HUES48 (cell line): Measurements from ENCODE around the gene SLC3A2.

Experiments used
- H3K27ac ChIP-seq: one replicate; pipeline ENCODE4 v1.7.0; 2013; ENCODE audit warnings: low read depth, low read length, inconsistent platforms
- H3K27me3 ChIP-seq: 2 replicates; pipeline ENCODE4 v1.6.1; 2013; ENCODE audit warnings: mild to moderate bottlenecking, low read length; ENCODE audit not compliant: control insufficient read depth, insufficient read depth
- H3K36me3 ChIP-seq: 2 replicates; pipeline ENCODE4 v1.6.1; 2013; ENCODE audit warnings: low read length; ENCODE audit not compliant: control insufficient read depth, insufficient read depth
- H3K4me1 ChIP-seq: 2 replicates; pipeline ENCODE4 v1.6.1; 2013; ENCODE audit warnings: mild to moderate bottlenecking, low read length; ENCODE audit not compliant: control insufficient read depth, insufficient read depth
- H3K4me3 ChIP-seq: 2 replicates; pipeline ENCODE4 v1.5.1; 2013; ENCODE audit warnings: mild to moderate bottlenecking, low read depth, low read length
- H3K9ac ChIP-seq: 2 replicates; pipeline ENCODE4 v1.6.1; 2013; ENCODE audit warnings: mild to moderate bottlenecking, low read depth, low read length, moderate library complexity
- H3K9me3 ChIP-seq: 2 replicates; pipeline ENCODE4 v1.6.1; 2013; ENCODE audit warnings: low read length; ENCODE audit not compliant: control insufficient read depth, insufficient read depth

SLC3A2 gene

DNA sequence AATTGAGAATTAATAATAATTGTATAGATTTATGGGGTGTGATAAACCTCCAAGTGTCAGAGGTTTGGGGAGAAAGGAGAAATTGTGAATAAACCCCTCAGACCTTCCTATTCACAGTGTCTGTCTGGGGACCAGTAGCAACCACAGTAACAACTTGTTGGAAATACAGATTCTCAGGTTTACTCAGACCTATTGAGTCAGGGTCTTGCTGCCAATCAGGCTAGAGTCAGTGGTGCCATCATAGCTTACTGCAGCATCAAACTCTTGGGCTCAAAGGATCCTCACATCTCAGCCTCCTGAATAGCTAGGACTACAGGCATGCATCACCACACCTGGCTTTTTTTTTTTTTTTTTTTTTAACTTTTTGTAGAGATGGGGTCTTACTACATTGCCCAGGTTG is 17.3 kb downstream of the SLC3A2 start:
- Histone ChIP-seq H3K9ac (no peak overlapping the region), H3K4me1 (peaks cover 6% of the 10 kb centered on the region; the same call in 1 of the 2 replicates), H3K27ac (no peak overlapping the region), H3K27me3 (no peaks in the 10 kb centered on the region), H3K36me3 (no peaks in the 10 kb centered on the region), H3K9me3 (no peaks in the 10 kb centered on the region), H3K4me3 (no peak overlapping the region)

DNA sequence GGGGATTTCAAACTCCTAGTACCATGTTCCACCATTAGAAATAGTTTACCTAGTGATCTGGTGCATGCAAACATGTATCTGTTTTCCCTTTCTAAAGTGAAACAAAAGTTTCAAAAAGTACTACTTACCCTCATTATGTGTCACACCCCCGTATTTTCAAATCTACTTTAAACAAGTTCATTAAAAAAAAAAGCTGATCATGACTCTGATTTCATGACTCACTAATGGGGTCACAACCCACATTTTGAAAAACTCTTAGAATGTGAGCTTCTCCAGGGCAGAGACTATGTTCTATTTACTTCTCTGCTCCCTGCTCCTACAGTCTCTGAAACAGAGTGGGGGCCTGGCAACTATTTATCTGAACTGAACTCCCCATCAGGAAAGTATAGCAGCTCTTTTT is 22.2 kb downstream of the SLC3A2 start:
- Histone ChIP-seq H3K9me3 (no peaks in the 10 kb centered on the region), H3K4me3 (no peak overlapping the region), H3K27ac (no peak overlapping the region), H3K36me3 (no peaks in the 10 kb centered on the region), H3K9ac (no peak overlapping the region), H3K27me3 (0 out of 2 replicates have a peak, but pooled peaks cover 3% of the 10 kb centered on the region), H3K4me1 (no peaks in the 10 kb centered on the region)

DNA sequence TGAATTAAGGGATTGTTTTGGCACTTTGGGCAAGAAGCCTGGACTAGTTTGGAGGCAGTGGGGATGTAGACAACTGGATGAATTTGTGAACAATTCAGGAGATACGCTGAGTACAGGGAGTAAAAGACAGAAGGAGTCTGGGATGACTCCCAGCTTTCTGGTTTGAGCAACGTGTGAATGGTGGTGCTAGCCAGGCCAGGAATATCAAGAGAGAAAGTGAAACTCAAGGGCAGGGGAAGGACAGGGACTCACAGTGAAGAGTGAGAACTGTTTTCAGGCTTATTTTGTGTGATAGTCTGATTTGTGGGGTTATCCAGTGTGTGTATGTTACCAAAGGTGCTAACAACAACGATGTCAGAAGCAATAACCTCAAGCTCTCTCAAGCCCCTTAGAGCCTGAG is 24.6 kb downstream of the SLC3A2 start:
- H3K9me3 ChIP-seq = no peaks in the 10 kb centered on the region
- no peak overlapping the region for H3K9ac ChIP-seq
- H3K4me3 ChIP-seq = no peak overlapping the region
- no peak overlapping the region for H3K27ac ChIP-seq
- peaks cover 15% of the 10 kb centered on the region for H3K4me1 ChIP-seq
- 0 out of 2 replicates have a peak, but pooled peaks cover 3% of the 10 kb centered on the region for H3K27me3 ChIP-seq
- no peaks in the 10 kb centered on the region for H3K36me3 ChIP-seq

DNA sequence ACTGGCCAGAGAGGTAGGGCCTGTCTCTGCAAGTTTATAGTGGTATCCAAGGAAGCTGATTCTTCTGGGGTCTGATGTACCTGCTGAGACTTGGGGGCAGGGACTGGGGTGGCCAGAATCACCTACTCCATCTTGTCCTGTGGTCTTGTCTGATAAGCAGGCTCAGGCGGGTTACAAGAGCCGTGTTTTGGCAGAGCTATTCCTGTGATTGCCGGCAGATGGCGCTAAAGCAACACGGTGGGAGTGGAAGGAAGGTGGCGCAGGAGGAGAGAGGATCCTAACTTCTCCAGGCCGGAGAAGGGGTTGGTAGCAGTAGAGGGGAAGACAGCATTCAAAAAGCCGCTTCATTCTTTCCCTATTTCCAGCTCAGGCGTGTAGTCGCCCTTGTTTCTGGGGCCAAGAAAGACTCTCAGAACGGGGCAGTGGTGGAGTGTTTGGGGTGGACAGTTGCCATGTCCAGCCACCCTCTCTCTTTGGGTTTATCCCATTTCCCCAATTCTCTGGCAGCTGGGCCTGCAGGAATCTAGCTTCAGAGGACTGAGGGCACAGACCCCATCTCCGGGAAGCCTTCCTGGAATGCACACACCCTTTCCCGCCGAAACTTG is 25.3 kb downstream of the SLC3A2 start:
- Histone ChIP-seq H3K9ac (no peak overlapping the region), H3K4me1 (peaks cover 15% of the 10 kb centered on the region), H3K27me3 (0 out of 2 replicates have a peak, but pooled peaks cover 3% of the 10 kb centered on the region), H3K36me3 (no peaks in the 10 kb centered on the region), H3K9me3 (no peaks in the 10 kb centered on the region), H3K27ac (no peak overlapping the region), H3K4me3 (no peak overlapping the region)

DNA sequence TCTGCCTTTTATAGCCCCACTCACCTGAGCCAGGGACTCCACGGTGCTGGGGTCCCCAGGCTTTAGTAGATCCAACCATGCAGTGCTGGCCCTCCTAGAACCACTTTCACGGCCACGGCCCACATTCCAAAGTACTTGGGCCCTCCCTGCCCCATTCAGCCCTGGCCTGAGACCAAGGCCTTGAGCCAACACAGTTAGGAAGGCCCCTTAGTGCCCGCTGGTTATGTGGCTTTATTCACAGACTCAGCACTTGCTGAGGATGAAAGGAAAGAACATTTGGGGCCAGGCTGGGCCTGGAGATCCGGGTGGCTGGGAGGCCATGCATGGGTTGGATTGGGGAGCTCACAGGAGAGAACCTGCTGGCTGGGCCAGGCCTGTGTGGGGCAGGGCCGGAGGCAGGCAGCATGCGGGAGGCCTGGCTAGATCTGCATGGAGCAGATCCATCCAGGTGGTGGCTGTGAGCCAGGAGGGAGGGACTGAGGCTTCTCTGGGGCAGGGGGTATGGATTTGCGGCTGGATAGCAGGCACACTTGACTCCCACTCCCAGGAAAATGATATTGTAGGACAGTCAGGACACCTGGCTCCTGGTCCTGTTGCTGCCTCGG is 27.9 kb downstream of the SLC3A2 start:
- Histone ChIP-seq H3K36me3 (no peaks in the 10 kb centered on the region), H3K9me3 (no peaks in the 10 kb centered on the region), H3K9ac (no peak overlapping the region), H3K27me3 (0 out of 2 replicates have a peak, but pooled peaks cover 3% of the 10 kb centered on the region), H3K4me3 (no peak overlapping the region), H3K4me1 (peaks cover 15% of the 10 kb centered on the region), H3K27ac (peak overlapping the region; percentile 83)

DNA sequence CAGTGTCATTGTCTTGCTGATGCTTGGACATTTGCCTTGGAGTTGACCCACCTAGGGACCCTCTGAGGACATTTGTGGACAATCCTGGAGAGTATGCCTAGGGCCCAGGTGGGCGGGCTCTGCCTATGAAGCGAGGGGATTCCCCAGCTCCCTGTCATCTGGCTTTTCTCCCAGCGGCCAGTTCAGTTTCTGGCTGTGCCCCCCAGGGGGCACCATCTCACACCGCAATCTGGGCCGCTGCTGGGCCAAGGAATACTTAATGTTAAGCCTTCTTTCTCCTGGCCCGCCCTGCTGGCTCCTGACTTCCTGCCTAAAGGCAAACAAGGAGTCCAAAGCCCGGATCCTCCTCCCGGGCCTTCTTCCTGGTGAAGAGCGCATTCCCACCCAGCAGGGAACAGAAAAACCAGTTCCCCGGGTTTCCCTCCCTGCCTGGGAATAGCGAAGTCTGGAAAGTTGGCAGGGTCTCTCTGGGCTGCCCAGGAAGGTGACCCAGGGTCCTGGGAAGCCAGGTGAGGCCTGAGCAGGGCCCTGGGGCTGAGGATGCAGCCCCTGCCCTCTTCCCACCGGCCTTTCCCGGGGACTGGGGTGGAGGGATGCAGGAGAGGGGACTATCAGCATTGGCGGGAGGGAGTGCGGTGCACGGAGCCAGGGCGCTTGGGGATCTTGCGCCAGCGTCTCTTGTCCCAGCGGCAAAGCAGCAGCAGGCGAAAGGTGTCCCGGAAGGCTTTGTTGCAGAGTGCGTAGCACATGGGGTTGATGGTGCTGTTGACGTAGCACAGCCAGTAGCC is 28.6 kb downstream of the SLC3A2 start:
- no peaks in the 10 kb centered on the region for H3K9me3 ChIP-seq
- H3K27me3 ChIP-seq = 0 out of 2 replicates have a peak, but pooled peaks cover 3% of the 10 kb centered on the region
- peaks cover 15% of the 10 kb centered on the region for H3K4me1 ChIP-seq
- peak overlapping the region; percentile 59 for H3K9ac ChIP-seq
- H3K27ac ChIP-seq = peak overlapping the region; percentile 83
- H3K4me3 ChIP-seq = peak overlapping the region; percentile 46
- H3K36me3 ChIP-seq = no peaks in the 10 kb centered on the region

DNA sequence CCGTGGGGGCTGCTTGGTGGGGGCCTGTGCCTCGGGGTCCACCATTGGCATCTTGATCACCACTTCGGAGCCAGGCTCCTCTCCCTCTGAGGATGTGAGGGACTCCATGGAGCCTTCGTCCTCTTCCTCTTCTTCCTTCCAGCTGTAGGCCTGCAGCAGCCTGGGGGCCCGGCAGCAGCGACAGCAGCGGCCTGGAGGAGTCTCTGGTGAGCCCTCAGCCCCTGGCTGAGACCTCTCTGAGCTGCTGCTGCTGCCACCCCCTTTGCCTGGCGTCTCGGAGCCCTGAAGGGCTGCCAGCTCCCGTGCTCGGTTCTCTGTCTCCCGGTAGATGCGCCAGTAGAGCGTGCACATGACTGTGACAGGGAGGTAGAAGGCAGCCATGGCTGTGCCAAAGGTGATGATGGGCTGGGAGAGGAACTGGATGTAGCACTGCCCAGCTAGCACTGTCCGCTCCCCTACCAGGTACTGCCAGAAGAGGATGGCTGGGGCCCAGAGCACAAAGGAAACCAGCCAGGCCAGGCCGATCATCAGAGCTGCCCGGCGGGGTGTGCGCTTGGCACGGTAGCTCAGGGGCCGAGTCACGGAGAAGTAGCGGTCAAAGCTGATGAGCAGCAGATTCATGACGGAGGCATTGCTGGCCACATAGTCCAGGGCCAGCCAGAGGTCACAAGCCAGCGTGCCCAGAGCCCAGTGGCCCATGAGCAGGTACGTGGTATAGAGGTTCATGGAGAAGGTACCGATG is 29.6 kb downstream of the SLC3A2 start:
- Histone ChIP-seq H3K9me3 (no peaks in the 10 kb centered on the region), H3K27ac (no peak overlapping the region), H3K27me3 (0 out of 2 replicates have a peak, but pooled peaks cover 3% of the 10 kb centered on the region), H3K36me3 (no peaks in the 10 kb centered on the region), H3K4me1 (peaks cover 15% of the 10 kb centered on the region), H3K4me3 (no peak overlapping the region), H3K9ac (no peak overlapping the region)

DNA sequence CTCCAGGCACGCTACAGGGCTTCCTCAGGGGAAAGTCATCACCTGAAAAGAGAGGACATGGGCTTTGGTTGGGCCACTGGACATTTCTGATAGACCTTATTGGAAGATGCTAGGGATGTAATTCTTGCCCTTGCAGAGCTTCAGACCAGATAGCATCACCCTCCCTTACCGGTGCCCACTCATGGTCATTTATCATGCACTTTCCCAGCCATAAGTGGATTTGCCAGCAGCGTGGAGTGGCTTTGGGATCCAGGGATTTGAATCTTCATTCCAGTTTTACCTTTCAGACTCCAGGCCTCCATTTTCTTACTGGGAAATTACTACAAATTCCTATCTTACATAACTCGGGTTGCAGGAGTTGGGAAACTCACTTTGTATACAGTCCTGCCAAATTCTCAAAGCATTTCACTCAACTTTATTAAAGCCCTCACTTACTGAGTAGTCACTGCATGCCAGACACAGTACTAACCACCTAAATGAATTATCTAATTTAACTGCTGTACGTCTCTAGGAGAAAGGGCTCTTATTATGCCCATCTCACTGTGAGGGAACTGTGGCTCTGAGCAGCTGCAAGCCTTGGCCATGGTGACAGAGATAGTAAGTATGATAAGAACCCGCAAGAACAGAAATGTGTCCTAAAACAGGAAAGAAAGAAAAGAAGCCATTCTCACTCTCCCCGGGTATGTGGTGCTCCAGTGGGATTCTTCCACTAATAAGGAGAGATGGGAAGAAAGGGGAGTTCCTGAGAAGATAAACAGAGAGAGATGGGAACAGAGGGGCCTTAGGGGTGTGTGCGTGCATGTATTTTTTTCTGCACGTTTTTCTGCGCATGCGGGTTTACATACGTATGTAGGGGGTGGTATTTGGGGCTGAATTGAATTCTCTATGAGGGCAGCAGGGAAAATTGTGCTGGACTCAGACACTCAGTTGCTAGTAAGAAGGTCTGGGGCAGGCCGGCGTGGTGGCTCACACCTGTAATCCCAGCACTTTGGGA is 30.7 kb downstream of the SLC3A2 start:
- Histone ChIP-seq H3K27ac (no peak overlapping the region), H3K9me3 (no peaks in the 10 kb centered on the region), H3K4me1 (peaks cover 15% of the 10 kb centered on the region), H3K9ac (no peak overlapping the region), H3K27me3 (0 out of 2 replicates have a peak, but pooled peaks cover 3% of the 10 kb centered on the region), H3K36me3 (no peaks in the 10 kb centered on the region), H3K4me3 (no peak overlapping the region)

DNA sequence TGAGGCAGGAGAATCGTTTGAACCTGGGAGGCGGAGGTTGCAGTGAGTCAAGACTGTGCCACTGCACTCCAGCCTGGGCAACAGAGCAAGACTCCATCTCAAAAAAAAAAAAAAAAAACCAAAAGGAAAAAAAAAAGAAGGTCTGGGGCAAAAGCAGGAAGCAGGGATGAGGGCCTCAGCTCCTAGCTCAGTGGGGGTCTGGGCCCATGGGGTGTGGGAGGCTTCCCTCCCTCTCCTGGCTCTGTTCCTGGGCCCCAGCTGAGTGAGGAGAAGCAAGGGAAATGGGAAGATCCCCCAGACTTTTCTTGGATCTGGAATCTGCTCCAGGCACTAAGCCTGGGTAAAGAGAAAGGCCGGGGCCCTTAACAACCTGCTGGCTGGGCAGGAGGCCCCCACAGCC is 31.6 kb downstream of the SLC3A2 start:
- Histone ChIP-seq H3K9me3 (no peaks in the 10 kb centered on the region), H3K36me3 (no peaks in the 10 kb centered on the region), H3K27ac (no peak overlapping the region), H3K9ac (no peak overlapping the region), H3K4me1 (peaks cover 15% of the 10 kb centered on the region), H3K4me3 (no peak overlapping the region), H3K27me3 (no peaks in the 10 kb centered on the region)

DNA sequence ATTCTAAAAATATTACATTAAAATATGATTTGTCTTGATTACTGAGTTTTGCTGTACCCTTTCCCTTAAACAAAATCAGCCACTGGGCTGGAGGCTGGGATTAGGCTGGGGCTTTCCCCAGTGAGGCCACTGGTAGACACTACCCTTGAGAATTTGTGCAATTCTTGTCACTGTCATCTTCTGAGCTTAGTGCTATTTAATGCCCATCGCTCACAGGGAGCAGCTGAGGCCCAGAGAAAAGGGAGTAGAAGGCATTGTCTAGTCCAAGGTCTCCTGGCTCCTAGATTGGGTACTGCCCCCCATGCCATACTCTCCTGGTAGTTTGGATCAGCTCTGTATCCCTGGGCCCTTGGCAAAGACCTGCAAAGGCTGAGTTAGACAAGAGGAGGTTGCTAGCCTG is 33.7 kb downstream of the SLC3A2 start:
- no peak overlapping the region for H3K27ac ChIP-seq
- H3K4me1 ChIP-seq = peaks cover 8% of the 10 kb centered on the region; the same call in 1 of the 2 replicates

More for the DNA sequence above, 33.7 kb downstream of the SLC3A2 start:
- Histone ChIP-seq H3K36me3 (no peaks in the 10 kb centered on the region), H3K4me3 (no peak overlapping the region), H3K27me3 (no peaks in the 10 kb centered on the region), H3K9me3 (no peaks in the 10 kb centered on the region), H3K9ac (no peak overlapping the region)
